Smooth muscle cell (in vitro differentiated cells): ENCODE data around the gene MRPL4. TPM values are rescaled to one million over a fixed set of nuclear protein-coding genes. Genes with fewer than 3 reads are reported as not detected.

Source experiments
- DNase-seq: peaks from one replicate; lab custom pipeline; 2025; ENCODE audit not compliant: unreplicated experiment; lab: John Stamatoyannopoulos, UW
- H2AFZ ChIP-seq: fragments of 200-600 bp; sonication (generic); 2 replicates; pipeline ENCODE4 v1.6.0; 2016; ENCODE audit warnings: antibody characterized with exemption, low read depth, mild to moderate bottlenecking
- H3F3A ChIP-seq: fragments of 200-600 bp; sonication (generic); 2 replicates; pipeline ENCODE4 v1.6.0; 2017; ENCODE audit warnings: antibody characterized with exemption, low read depth
- H3K27ac ChIP-seq: fragments of 200-600 bp; sonication (generic); 2 replicates; pipeline ENCODE4 v1.5.1; 2016; ENCODE audit warnings: low read depth, mild to moderate bottlenecking
- H3K27me3 ChIP-seq: fragments of 200-600 bp; sonication (generic); 2 replicates; pipeline ENCODE4 v1.6.1; 2016; ENCODE audit warnings: low read depth, mild to moderate bottlenecking
- H3K36me3 ChIP-seq: fragments of 200-600 bp; sonication (generic); 2 replicates; pipeline ENCODE4 v1.5.1; 2016; ENCODE audit warnings: low read depth
- H3K4me1 ChIP-seq: fragments of 200-600 bp; sonication (generic); 2 replicates; pipeline ENCODE4 v1.5.1; 2016; ENCODE audit warnings: low read depth
- H3K4me2 ChIP-seq: fragments of 200-600 bp; sonication (generic); 2 replicates; pipeline ENCODE4 v1.6.0; 2016; ENCODE audit warnings: mild to moderate bottlenecking
- H3K4me3 ChIP-seq: fragments of 200-600 bp; sonication (generic); 2 replicates; pipeline ENCODE4 v1.5.1; 2016; ENCODE audit warnings: mild to moderate bottlenecking
- H3K79me2 ChIP-seq: fragments of 200-600 bp; sonication (generic); 2 replicates; pipeline ENCODE4 v1.6.0; 2016; ENCODE audit warnings: low read depth, mild to moderate bottlenecking
- H3K9ac ChIP-seq: fragments of 200-600 bp; sonication (generic); 2 replicates; pipeline ENCODE4 v1.6.0; 2016; ENCODE audit warnings: low read depth
- H3K9me3 ChIP-seq: fragments of 200-600 bp; sonication (generic); replicated peaks from 2 replicates; pipeline ENCODE4 v1.5.1; 2016; ENCODE audit warnings: low read depth
- H4K20me1 ChIP-seq: fragments of 200-600 bp; sonication (generic); 2 replicates; pipeline ENCODE4 v1.6.0; 2016; ENCODE audit warnings: low read depth
- whole genome bisulfite sequencing: methylation state at CpG from one replicate; pipeline ENCODE4 v1.1.7; 2016; ENCODE audit warnings: low lambda C conversion rate; 5-methylcytosine and 5-hydroxymethylcytosine counted together
- polyA plus RNA-seq: library from polyadenylated mRNA; unstranded; fragments of >200 nt; fragmentation: Nextera tagmentation; extraction: Ambion mirVana; gene quantifications from 2 replicates; pipeline ENCODE4 v1.2.1, GENCODE V29; 2016
- total RNA-seq: library from RNA; depleted of rRNA; stranded (reverse); fragments of >200 nt; gene quantifications from 2 replicates; pipeline ENCODE4 v1.2.3, GENCODE V29; 2014
- TF ChIP-seq, protein P1 (sequence below): fragments of 200-600 bp; sonication (generic); IDR thresholded peaks from 2 replicates; pipeline ENCODE4 v1.5.1; 2017; ENCODE audit warnings: borderline replicate concordance, mild to moderate bottlenecking, antibody characterized with exemption; ENCODE audit not compliant: insufficient read depth, poor library complexity, severe bottlenecking

Gene MRPL4
- total and polyA plus RNA-seq, 2 experiments from 2014 or later: 47.8 to 63.5 TPM

- H3K4me1 ChIP-seq: no peaks in the 10 kb centered on the region
- WGBS: 2% methylated on average over 63 of the region's 70 CpGs
- peaks cover 40% of the 10 kb centered on the region for H4K20me1 ChIP-seq
- H3F3A ChIP-seq: peaks cover 7% of the 10 kb centered on the region
- peak overlapping the region; percentile 91 for H3K9ac ChIP-seq
- no peaks in the 10 kb centered on the region for H3K36me3 ChIP-seq
- H3K4me3 ChIP-seq: peak overlapping the region; percentile 91
- DNase-seq: peak; percentile 64
- H3K79me2 ChIP-seq: peaks cover 21% of the 10 kb centered on the region
- peak overlapping the region; percentile 82 for H2AFZ ChIP-seq
- peak overlapping the region; percentile 83 for H3K27ac ChIP-seq
- H3K9me3 ChIP-seq: no peaks in the 10 kb centered on the region
- TF ChIP-seq, protein P1, sequence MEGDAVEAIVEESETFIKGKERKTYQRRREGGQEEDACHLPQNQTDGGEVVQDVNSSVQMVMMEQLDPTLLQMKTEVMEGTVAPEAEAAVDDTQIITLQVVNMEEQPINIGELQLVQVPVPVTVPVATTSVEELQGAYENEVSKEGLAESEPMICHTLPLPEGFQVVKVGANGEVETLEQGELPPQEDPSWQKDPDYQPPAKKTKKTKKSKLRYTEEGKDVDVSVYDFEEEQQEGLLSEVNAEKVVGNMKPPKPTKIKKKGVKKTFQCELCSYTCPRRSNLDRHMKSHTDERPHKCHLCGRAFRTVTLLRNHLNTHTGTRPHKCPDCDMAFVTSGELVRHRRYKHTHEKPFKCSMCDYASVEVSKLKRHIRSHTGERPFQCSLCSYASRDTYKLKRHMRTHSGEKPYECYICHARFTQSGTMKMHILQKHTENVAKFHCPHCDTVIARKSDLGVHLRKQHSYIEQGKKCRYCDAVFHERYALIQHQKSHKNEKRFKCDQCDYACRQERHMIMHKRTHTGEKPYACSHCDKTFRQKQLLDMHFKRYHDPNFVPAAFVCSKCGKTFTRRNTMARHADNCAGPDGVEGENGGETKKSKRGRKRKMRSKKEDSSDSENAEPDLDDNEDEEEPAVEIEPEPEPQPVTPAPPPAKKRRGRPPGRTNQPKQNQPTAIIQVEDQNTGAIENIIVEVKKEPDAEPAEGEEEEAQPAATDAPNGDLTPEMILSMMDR: no peak
- H3K27me3 ChIP-seq: no peaks in the 10 kb centered on the region
- H3K4me2 ChIP-seq: peak overlapping the region; percentile 94
Observed at GRCh38 chr19:10230173-10230860, 21.7 kb upstream of the MRPL4 start.

- H3K27ac ChIP-seq: peak within 1 kb of the TSS; percentile 83
- peak within 1 kb of the TSS; percentile 91 for H3K4me3 ChIP-seq
- no peaks in the 10 kb centered on the region for H3K27me3 ChIP-seq
- no peaks in the 10 kb centered on the region for H3K9me3 ChIP-seq
- peak; percentile 81 for DNase-seq
- H3K36me3 ChIP-seq: no peaks in the 10 kb centered on the region
- H3F3A ChIP-seq: peaks cover 7% of the 10 kb centered on the region
- H4K20me1 ChIP-seq: peaks cover 32% of the 10 kb centered on the region
- no peaks in the 10 kb centered on the region for H3K4me1 ChIP-seq
- peak within 1 kb of the TSS; percentile 91 for H3K9ac ChIP-seq
- TF ChIP-seq, protein P1: no peak
- H3K4me2 ChIP-seq: peak within 1 kb of the TSS; percentile 94
- under 1% methylated on average over 49 of the region's 73 CpGs for WGBS
- H3K79me2 ChIP-seq: peaks cover 17% of the 10 kb centered on the region
- peak within 1 kb of the TSS; percentile 82 for H2AFZ ChIP-seq
Observed at GRCh38 chr19:10230861-10231611, 21.0 kb upstream of the MRPL4 start, which contains the start of gene S1PR2. Gene S1PR2, minus strand, starts transcription at chr19:10231331. Its CDS starts 6,426 bp downstream, at chr19:10224905.

- no peaks in the 10 kb centered on the region for H3K27me3 ChIP-seq
- H3K4me1 ChIP-seq: no peaks in the 10 kb centered on the region
- peak overlapping the region; percentile 83 for H3K27ac ChIP-seq
- TF ChIP-seq, protein P1: no peak
- no peak overlapping the region for H2AFZ ChIP-seq
- no peaks in the 10 kb centered on the region for H3K36me3 ChIP-seq
- H3K9ac ChIP-seq: peak overlapping the region; percentile 91
- DNase-seq: no peak
- H3K4me2 ChIP-seq: peak overlapping the region; percentile 94
- WGBS: 77% methylated on average over 8 of the region's 8 CpGs
- H3K79me2 ChIP-seq: peaks cover 17% of the 10 kb centered on the region
- H3F3A ChIP-seq: peaks cover 7% of the 10 kb centered on the region
- peak overlapping the region; percentile 91 for H3K4me3 ChIP-seq
- peaks cover 26% of the 10 kb centered on the region for H4K20me1 ChIP-seq
- H3K9me3 ChIP-seq: no peaks in the 10 kb centered on the region
Observed at GRCh38 chr19:10231612-10232228, 20.3 kb upstream of the MRPL4 start.
